WTC11 (cell line): ENCODE data around the gene CALHM1. TPM values are rescaled to one million over a fixed set of nuclear protein-coding genes. Genes with fewer than 3 reads are reported as not detected.

Experiments
- ATAC-seq: fragments of 200-7000 bp; cut with Tn5 transposase; 2 replicates; pipeline ENCODE4 v1.10.0; 2021; ENCODE audit warnings: mild to moderate bottlenecking, moderate library complexity
- CTCF ChIA-PET: fragments of 300-600 bp; sonication (Branson Sonifier 250); formaldehyde crosslinking; loops from one replicate; lab custom pipeline; 2021; ENCODE audit warnings: antibody characterized with exemption; lab: Charles Lee
- POLR2A ChIA-PET: fragments of 350-600 bp; sonication (Branson Sonifier 250); formaldehyde crosslinking; loops from one replicate; lab custom pipeline; 2021; ENCODE audit warnings: antibody characterized with exemption; lab: Charles Lee
- DNase-seq: peaks from one replicate; pipeline ENCODE4 v3.0.0; 2021; ENCODE audit warnings: low spot score
- H3K27ac Mint-ChIP-seq: 2 replicates; pipeline ENCODE4 v1.8.0; 2021; ENCODE audit warnings: mixed read lengths
- H3K27me3 Mint-ChIP-seq: 2 replicates; pipeline ENCODE4 v1.8.0; 2021; ENCODE audit warnings: low read depth, mild to moderate bottlenecking, moderate library complexity, mixed read lengths
- H3K36me3 Mint-ChIP-seq: 2 replicates; pipeline ENCODE4 v1.8.0; 2021; ENCODE audit warnings: mixed read lengths
- H3K4me1 Mint-ChIP-seq: 2 replicates; pipeline ENCODE4 v1.8.0; 2022; ENCODE audit warnings: mixed read lengths
- H3K4me3 Mint-ChIP-seq: 2 replicates; pipeline ENCODE4 v1.8.0; 2021; ENCODE audit warnings: mild to moderate bottlenecking, moderate library complexity, mixed read lengths
- H3K9me3 Mint-ChIP-seq: 2 replicates; pipeline ENCODE4 v1.8.0; 2021; ENCODE audit warnings: mixed read lengths
- CBFB ChIP-seq: sonication (generic); formaldehyde crosslinking; IDR thresholded peaks from 2 replicates; pipeline ENCODE4 v1.8.1; 2022; ENCODE audit warnings: mild to moderate bottlenecking, low read depth, missing genetic modification reagents
- ESRRA ChIP-seq: sonication (generic); formaldehyde crosslinking; IDR thresholded peaks from 2 replicates; pipeline ENCODE4 v1.8.1; 2022; ENCODE audit warnings: mild to moderate bottlenecking, missing genetic modification reagents, borderline replicate concordance
- NFATC4 ChIP-seq: fragments of 250-450 bp; sonication (Bioruptor Pico); IDR thresholded peaks from 2 replicates; pipeline ENCODE4 v1.9.0; 2021; ENCODE audit warnings: mild to moderate bottlenecking
- NFYB ChIP-seq: sonication (generic); formaldehyde crosslinking; conservative IDR thresholded peaks from 2 replicates; pipeline ENCODE4 v1.8.0; 2022; ENCODE audit warnings: low read depth, missing genetic modification reagents
- NR1H2 ChIP-seq: sonication (generic); formaldehyde crosslinking; IDR thresholded peaks from 2 replicates; pipeline ENCODE4 v1.9.0; 2021; ENCODE audit warnings: mild to moderate bottlenecking, moderate library complexity, missing genetic modification reagents
- TP53 ChIP-seq: sonication (generic); formaldehyde crosslinking; IDR thresholded peaks from 2 replicates; pipeline ENCODE4 v1.8.1; 2023; ENCODE audit warnings: mild to moderate bottlenecking, missing genetic modification reagents
- ZNF219 ChIP-seq: sonication (generic); formaldehyde crosslinking; IDR thresholded peaks from 2 replicates; pipeline ENCODE4 v1.8.0; 2023; ENCODE audit warnings: missing genetic modification reagents, mild to moderate bottlenecking, borderline replicate concordance
- ZNF317 ChIP-seq: sonication (generic); formaldehyde crosslinking; IDR thresholded peaks from 2 replicates; pipeline ENCODE4 v1.8.1; 2023; ENCODE audit warnings: low read depth, mild to moderate bottlenecking, moderate library complexity, missing genetic modification reagents, borderline replicate concordance
- ZNF416 ChIP-seq: fragments of 250-450 bp; sonication (Bioruptor Pico); IDR thresholded peaks from 2 replicates; pipeline ENCODE4 v1.9.0; 2021; ENCODE audit warnings: mild to moderate bottlenecking, inconsistent platforms
- total RNA-seq: library from RNA; stranded (reverse); gene quantifications from 3 replicates; pipeline ENCODE4 v1.2.3, GENCODE V29; 2021
- TF ChIP-seq, protein P1 (sequence below): sonication (generic); formaldehyde crosslinking; conservative IDR thresholded peaks from 2 replicates; pipeline ENCODE4 v1.8.1; 2022; ENCODE audit warnings: mild to moderate bottlenecking, missing genetic modification reagents
- TF ChIP-seq, protein P2 (sequence below): fragments of 250-450 bp; sonication (Bioruptor Pico); IDR thresholded peaks from 2 replicates; pipeline ENCODE4 v1.9.0; 2021; ENCODE audit warnings: mild to moderate bottlenecking
- TF ChIP-seq, protein P3 (sequence below): fragments of 250-450 bp; sonication (Bioruptor Pico); IDR thresholded peaks from 2 replicates; pipeline ENCODE4 v1.9.0; 2021; ENCODE audit warnings: mild to moderate bottlenecking, borderline replicate concordance
- TF ChIP-seq, protein P4 (sequence below): sonication (generic); formaldehyde crosslinking; IDR thresholded peaks from 2 replicates; pipeline ENCODE4 v1.8.1; 2022; ENCODE audit warnings: missing genetic modification reagents, borderline replicate concordance
- TF ChIP-seq, protein P5 (sequence below): sonication (generic); formaldehyde crosslinking; conservative IDR thresholded peaks from 2 replicates; pipeline ENCODE4 v1.8.1; 2023; ENCODE audit warnings: mild to moderate bottlenecking, low read depth, missing genetic modification reagents, moderate library complexity
- TF ChIP-seq, protein P6 (sequence below): sonication (generic); formaldehyde crosslinking; IDR thresholded peaks from 2 replicates; pipeline ENCODE4 v1.8.1; 2022; ENCODE audit warnings: low read depth, missing genetic modification reagents, borderline replicate concordance
- TF ChIP-seq, protein P7 (sequence below): fragments of 250-450 bp; sonication (Bioruptor Pico); IDR thresholded peaks from 2 replicates; pipeline ENCODE4 v1.8.0; 2021; ENCODE audit warnings: mild to moderate bottlenecking
- TF ChIP-seq, protein P8 (sequence below): sonication (generic); formaldehyde crosslinking; IDR thresholded peaks from 2 replicates; pipeline ENCODE4 v1.8.0; 2023; ENCODE audit warnings: missing genetic modification reagents
- TF ChIP-seq, protein P9 (sequence below): sonication (generic); formaldehyde crosslinking; IDR thresholded peaks from 2 replicates; pipeline ENCODE4 v1.8.0; 2022; ENCODE audit warnings: mild to moderate bottlenecking, missing genetic modification reagents

The CALHM1 gene
- total RNA-seq, 1 experiment from 2014 or later = 0.39 TPM

DNA sequence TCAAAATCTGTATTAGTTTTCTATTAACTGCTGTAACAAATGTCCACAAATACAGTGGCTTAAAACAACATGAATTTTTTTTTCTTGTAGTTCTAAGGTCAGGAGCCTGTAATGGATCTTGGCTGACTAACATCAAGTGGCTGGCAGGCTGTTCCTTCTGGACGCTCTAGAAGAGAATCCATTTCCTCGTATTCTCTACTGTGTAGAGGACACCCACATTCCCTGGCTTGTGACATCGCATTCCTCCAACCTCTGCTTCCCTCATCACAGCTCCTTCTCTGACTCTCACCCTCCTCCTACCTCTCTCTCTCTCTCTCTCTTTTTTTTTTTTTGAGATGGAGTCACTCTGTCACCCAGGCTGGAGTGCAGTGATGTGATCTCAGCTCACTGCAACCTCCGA is 4.8 kb upstream of the CALHM1 start:
- POLR2A ChIA-PET = no interaction called here
- ATAC-seq = no peak
- TF ChIP-seq, protein P1, sequence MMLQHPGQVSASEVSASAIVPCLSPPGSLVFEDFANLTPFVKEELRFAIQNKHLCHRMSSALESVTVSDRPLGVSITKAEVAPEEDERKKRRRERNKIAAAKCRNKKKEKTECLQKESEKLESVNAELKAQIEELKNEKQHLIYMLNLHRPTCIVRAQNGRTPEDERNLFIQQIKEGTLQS (CRISPR knock-in tag) = no peak
- no peak for TF ChIP-seq NFYB
- TF ChIP-seq, protein P2, sequence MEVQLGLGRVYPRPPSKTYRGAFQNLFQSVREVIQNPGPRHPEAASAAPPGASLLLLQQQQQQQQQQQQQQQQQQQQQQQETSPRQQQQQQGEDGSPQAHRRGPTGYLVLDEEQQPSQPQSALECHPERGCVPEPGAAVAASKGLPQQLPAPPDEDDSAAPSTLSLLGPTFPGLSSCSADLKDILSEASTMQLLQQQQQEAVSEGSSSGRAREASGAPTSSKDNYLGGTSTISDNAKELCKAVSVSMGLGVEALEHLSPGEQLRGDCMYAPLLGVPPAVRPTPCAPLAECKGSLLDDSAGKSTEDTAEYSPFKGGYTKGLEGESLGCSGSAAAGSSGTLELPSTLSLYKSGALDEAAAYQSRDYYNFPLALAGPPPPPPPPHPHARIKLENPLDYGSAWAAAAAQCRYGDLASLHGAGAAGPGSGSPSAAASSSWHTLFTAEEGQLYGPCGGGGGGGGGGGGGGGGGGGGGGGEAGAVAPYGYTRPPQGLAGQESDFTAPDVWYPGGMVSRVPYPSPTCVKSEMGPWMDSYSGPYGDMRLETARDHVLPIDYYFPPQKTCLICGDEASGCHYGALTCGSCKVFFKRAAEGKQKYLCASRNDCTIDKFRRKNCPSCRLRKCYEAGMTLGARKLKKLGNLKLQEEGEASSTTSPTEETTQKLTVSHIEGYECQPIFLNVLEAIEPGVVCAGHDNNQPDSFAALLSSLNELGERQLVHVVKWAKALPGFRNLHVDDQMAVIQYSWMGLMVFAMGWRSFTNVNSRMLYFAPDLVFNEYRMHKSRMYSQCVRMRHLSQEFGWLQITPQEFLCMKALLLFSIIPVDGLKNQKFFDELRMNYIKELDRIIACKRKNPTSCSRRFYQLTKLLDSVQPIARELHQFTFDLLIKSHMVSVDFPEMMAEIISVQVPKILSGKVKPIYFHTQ (CRISPR knock-in tag) = no peak
- TF ChIP-seq ZNF317 = no peak
- no peak for TF ChIP-seq NFATC4 (CRISPR knock-in tag)
- TF ChIP-seq TP53 (CRISPR knock-in tag) = no peak
- TF ChIP-seq, protein P3, sequence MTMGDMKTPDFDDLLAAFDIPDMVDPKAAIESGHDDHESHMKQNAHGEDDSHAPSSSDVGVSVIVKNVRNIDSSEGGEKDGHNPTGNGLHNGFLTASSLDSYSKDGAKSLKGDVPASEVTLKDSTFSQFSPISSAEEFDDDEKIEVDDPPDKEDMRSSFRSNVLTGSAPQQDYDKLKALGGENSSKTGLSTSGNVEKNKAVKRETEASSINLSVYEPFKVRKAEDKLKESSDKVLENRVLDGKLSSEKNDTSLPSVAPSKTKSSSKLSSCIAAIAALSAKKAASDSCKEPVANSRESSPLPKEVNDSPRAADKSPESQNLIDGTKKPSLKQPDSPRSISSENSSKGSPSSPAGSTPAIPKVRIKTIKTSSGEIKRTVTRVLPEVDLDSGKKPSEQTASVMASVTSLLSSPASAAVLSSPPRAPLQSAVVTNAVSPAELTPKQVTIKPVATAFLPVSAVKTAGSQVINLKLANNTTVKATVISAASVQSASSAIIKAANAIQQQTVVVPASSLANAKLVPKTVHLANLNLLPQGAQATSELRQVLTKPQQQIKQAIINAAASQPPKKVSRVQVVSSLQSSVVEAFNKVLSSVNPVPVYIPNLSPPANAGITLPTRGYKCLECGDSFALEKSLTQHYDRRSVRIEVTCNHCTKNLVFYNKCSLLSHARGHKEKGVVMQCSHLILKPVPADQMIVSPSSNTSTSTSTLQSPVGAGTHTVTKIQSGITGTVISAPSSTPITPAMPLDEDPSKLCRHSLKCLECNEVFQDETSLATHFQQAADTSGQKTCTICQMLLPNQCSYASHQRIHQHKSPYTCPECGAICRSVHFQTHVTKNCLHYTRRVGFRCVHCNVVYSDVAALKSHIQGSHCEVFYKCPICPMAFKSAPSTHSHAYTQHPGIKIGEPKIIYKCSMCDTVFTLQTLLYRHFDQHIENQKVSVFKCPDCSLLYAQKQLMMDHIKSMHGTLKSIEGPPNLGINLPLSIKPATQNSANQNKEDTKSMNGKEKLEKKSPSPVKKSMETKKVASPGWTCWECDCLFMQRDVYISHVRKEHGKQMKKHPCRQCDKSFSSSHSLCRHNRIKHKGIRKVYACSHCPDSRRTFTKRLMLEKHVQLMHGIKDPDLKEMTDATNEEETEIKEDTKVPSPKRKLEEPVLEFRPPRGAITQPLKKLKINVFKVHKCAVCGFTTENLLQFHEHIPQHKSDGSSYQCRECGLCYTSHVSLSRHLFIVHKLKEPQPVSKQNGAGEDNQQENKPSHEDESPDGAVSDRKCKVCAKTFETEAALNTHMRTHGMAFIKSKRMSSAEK (CRISPR knock-in tag) = no peak
- no peak for TF ChIP-seq ZNF416 (CRISPR knock-in tag)
- TF ChIP-seq, protein P4, sequence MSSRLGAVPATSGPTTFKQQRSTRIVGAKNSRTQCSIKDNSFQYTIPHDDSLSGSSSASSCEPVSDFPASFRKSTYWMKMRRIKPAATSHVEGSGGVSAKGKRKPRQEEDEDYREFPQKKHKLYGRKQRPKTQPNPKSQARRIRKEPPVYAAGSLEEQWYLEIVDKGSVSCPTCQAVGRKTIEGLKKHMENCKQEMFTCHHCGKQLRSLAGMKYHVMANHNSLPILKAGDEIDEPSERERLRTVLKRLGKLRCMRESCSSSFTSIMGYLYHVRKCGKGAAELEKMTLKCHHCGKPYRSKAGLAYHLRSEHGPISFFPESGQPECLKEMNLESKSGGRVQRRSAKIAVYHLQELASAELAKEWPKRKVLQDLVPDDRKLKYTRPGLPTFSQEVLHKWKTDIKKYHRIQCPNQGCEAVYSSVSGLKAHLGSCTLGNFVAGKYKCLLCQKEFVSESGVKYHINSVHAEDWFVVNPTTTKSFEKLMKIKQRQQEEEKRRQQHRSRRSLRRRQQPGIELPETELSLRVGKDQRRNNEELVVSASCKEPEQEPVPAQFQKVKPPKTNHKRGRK (CRISPR knock-in tag) = no peak
- TF ChIP-seq, protein P5, sequence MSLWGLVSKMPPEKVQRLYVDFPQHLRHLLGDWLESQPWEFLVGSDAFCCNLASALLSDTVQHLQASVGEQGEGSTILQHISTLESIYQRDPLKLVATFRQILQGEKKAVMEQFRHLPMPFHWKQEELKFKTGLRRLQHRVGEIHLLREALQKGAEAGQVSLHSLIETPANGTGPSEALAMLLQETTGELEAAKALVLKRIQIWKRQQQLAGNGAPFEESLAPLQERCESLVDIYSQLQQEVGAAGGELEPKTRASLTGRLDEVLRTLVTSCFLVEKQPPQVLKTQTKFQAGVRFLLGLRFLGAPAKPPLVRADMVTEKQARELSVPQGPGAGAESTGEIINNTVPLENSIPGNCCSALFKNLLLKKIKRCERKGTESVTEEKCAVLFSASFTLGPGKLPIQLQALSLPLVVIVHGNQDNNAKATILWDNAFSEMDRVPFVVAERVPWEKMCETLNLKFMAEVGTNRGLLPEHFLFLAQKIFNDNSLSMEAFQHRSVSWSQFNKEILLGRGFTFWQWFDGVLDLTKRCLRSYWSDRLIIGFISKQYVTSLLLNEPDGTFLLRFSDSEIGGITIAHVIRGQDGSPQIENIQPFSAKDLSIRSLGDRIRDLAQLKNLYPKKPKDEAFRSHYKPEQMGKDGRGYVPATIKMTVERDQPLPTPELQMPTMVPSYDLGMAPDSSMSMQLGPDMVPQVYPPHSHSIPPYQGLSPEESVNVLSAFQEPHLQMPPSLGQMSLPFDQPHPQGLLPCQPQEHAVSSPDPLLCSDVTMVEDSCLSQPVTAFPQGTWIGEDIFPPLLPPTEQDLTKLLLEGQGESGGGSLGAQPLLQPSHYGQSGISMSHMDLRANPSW = no peak
- TF ChIP-seq, protein P6, sequence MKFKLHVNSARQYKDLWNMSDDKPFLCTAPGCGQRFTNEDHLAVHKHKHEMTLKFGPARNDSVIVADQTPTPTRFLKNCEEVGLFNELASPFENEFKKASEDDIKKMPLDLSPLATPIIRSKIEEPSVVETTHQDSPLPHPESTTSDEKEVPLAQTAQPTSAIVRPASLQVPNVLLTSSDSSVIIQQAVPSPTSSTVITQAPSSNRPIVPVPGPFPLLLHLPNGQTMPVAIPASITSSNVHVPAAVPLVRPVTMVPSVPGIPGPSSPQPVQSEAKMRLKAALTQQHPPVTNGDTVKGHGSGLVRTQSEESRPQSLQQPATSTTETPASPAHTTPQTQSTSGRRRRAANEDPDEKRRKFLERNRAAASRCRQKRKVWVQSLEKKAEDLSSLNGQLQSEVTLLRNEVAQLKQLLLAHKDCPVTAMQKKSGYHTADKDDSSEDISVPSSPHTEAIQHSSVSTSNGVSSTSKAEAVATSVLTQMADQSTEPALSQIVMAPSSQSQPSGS (CRISPR knock-in tag) = no peak
- TF ChIP-seq NR1H2 (CRISPR knock-in tag) = no peak
- TF ChIP-seq, protein P7, sequence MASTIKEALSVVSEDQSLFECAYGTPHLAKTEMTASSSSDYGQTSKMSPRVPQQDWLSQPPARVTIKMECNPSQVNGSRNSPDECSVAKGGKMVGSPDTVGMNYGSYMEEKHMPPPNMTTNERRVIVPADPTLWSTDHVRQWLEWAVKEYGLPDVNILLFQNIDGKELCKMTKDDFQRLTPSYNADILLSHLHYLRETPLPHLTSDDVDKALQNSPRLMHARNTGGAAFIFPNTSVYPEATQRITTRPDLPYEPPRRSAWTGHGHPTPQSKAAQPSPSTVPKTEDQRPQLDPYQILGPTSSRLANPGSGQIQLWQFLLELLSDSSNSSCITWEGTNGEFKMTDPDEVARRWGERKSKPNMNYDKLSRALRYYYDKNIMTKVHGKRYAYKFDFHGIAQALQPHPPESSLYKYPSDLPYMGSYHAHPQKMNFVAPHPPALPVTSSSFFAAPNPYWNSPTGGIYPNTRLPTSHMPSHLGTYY (CRISPR knock-in tag) = no peak
- TF ChIP-seq, protein P8, sequence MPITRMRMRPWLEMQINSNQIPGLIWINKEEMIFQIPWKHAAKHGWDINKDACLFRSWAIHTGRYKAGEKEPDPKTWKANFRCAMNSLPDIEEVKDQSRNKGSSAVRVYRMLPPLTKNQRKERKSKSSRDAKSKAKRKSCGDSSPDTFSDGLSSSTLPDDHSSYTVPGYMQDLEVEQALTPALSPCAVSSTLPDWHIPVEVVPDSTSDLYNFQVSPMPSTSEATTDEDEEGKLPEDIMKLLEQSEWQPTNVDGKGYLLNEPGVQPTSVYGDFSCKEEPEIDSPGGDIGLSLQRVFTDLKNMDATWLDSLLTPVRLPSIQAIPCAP = no peak
- TF ChIP-seq, protein P9, sequence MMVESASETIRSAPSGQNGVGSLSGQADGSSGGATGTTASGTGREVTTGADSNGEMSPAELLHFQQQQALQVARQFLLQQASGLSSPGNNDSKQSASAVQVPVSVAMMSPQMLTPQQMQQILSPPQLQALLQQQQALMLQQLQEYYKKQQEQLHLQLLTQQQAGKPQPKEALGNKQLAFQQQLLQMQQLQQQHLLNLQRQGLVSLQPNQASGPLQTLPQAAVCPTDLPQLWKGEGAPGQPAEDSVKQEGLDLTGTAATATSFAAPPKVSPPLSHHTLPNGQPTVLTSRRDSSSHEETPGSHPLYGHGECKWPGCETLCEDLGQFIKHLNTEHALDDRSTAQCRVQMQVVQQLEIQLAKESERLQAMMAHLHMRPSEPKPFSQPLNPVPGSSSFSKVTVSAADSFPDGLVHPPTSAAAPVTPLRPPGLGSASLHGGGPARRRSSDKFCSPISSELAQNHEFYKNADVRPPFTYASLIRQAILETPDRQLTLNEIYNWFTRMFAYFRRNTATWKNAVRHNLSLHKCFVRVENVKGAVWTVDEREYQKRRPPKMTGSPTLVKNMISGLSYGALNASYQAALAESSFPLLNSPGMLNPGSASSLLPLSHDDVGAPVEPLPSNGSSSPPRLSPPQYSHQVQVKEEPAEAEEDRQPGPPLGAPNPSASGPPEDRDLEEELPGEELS = no peak
- no peak for TF ChIP-seq CBFB
- TF ChIP-seq ZNF219 (CRISPR knock-in tag) = no peak
- no peak for TF ChIP-seq ESRRA (CRISPR knock-in tag)
- TF ChIP-seq, all 79 proteins: peak for 0
- Mint-ChIP-seq H3K4me1 (peaks cover 3% of the 10 kb centered on the region; the same call in 1 of the 2 replicates), H3K27ac (no peak overlapping the region), H3K4me3 (no peak overlapping the region), H3K9me3 (no peaks in the 10 kb centered on the region), H3K36me3 (no peaks in the 10 kb centered on the region), H3K27me3 (no peaks in the 10 kb centered on the region)
- CTCF ChIA-PET = interaction anchor here (0.5 to 1.3 kb wide), 4 partner anchors 13 to 108 kb away, joined by 3 to 4 read pairs (median 3); no protein-coding TSS in a partner anchor
- DNase-seq = no peak
